ENCODE measurements around the gene TMEM132E.
"Not testable (repeated sequence)": the region's sequence is repeated elsewhere in the genome, so short reads cannot be mapped to it uniquely, and the experiment has no call there.

Gene TMEM132E, protein sequence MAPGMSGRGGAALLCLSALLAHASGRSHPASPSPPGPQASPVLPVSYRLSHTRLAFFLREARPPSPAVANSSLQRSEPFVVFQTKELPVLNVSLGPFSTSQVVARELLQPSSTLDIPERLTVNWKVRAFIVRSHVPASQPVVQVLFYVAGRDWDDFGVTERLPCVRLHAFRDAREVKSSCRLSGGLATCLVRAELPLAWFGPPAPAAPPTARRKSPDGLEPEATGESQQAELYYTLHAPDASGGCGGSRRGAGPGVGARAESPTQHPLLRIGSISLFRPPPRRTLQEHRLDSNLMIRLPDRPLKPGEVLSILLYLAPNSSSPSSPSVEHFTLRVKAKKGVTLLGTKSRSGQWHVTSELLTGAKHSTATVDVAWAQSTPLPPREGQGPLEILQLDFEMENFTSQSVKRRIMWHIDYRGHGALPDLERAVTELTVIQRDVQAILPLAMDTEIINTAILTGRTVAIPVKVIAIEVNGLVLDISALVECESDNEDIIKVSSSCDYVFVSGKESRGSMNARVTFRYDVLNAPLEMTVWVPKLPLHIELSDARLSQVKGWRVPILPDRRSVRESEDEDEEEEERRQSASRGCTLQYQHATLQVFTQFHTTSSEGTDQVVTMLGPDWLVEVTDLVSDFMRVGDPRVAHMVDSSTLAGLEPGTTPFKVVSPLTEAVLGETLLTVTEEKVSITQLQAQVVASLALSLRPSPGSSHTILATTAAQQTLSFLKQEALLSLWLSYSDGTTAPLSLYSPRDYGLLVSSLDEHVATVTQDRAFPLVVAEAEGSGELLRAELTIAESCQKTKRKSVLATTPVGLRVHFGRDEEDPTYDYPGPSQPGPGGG (N-terminal part only)

GRCh38 chr17:34579017-34579946 is at the start of gene TMEM132E:
TMEM132E (plus strand) TSS chr17:34579582; CDS start chr17:34581077, 1,495 bp downstream.
- DNase-seq: peak; percentile 90

GRCh38 chr17:34530918-34531317 is 48.5 kb upstream of the TMEM132E start:
- DNase-seq: no peak

- no peak for DNase-seq
Observed at GRCh38 chr17:34532281-34533065, 46.9 kb upstream of the TMEM132E start.

GRCh38 chr17:34533806-34534527 is 45.4 kb upstream of the TMEM132E start:
- no peak for DNase-seq

DNA sequence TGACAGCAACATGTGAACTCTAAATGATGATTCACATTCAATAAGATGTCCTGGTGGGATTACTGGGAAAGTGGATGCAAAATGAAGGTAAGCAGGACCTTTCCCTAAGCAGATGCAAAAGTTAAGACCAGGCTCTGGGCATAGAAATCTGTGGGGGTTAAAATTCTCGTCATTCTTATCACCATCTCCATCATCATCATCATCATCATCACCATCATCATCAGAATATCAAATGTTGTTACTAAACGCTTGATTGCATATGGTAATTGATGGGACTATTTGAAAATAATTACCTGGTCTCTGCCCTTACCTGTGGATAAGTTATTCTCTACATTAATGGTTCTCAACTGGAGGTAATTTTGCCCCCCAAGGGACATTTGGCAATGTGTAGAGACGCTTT is 41.9 kb upstream of the TMEM132E start:
- no peak for DNase-seq

DNA sequence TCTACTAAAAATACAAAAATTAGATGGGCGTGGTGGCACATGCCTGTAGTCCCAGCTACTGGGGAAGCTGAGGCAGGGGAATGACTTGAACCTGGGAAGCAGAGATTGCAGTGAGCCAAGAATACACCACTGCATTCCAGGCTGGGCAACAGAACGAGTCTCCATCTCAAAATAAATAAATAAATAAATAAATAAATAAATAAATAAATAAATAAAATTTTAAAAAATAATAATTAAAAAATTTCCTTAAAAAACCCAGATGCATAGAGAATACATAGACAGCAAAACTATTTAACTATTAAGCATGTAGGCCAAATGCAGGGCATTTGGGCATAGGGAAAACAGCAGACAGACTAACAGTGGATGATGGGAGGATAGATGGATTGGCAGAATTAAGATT is 40.8 kb upstream of the TMEM132E start:
- DNase-seq: not testable (repeated sequence)

- no peak for DNase-seq
Observed at GRCh38 chr17:34539881-34540280, 39.5 kb upstream of the TMEM132E start.

- DNase-seq: peak; percentile 66
Observed at GRCh38 chr17:34542700-34543336, 36.6 kb upstream of the TMEM132E start.

- DNase-seq: no peak
Observed at GRCh38 chr17:34547453-34548063, 31.8 kb upstream of the TMEM132E start.

DNA sequence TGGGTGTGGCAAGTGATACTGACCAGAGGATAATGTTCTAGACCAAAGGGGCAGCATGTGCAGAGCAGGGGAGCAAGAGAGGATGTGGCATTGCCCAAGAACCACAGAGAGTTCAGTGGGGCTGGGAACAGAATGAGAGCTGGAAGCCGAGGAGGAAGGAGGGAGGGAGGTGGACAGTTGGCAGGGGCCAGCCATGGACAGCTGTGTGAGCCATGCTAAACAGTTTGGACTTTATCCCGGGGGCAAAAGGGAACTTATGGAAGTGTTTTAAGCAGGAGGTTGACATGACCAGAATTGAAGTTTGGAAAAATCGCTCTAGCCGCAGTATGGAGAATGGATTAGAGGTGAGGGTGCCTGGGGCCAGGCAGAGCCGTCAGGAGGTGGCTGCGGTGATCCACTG is 29.4 kb upstream of the TMEM132E start:
- DNase-seq: no peak

- no peak for DNase-seq
Observed at GRCh38 chr17:34553907-34554306, 25.5 kb upstream of the TMEM132E start.

DNA sequence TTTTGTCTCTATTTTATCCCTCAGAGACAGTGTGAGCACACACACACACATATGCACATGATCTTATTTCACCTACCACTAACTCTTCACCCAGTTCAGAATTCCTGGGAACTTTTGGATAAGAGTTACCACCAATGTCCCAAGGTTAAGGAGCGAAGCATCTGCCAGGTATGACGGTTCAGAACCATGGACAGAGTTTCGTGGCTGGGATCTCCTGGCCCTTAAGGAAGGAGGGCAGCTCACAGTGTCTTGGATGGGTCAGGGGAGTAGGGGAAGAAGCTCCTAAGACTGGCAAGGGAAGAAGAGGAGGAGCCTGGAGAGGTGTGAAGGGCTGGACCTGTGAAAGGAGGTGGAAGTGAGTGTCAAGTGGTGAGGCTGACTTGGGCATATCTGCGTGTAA is 23.0 kb upstream of the TMEM132E start:
- no peak for DNase-seq

GRCh38 chr17:34556931-34557330 is 22.5 kb upstream of the TMEM132E start:
- peak; percentile 71 for DNase-seq

DNA sequence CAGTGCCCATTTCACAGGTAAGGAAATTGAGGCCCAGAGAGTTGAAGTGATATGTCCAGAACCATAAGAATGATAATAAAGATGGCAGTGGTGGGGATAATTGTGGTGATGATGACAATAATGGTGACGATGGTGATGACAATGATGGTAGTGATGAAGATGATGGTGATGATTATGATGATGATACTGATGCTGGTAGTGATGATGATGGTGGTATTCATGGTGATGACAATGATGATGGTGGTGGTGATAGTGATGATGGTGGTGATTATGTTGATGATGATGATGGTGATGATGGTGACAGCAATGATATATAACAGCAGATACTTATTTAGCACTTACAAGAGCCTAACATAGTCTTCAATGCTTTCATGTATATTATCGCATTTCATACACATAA is 18.1 kb upstream of the TMEM132E start:
- DNase-seq: no peak

GRCh38 chr17:34562387-34562786 is 17.0 kb upstream of the TMEM132E start:
- peak; percentile 75 for DNase-seq

DNA sequence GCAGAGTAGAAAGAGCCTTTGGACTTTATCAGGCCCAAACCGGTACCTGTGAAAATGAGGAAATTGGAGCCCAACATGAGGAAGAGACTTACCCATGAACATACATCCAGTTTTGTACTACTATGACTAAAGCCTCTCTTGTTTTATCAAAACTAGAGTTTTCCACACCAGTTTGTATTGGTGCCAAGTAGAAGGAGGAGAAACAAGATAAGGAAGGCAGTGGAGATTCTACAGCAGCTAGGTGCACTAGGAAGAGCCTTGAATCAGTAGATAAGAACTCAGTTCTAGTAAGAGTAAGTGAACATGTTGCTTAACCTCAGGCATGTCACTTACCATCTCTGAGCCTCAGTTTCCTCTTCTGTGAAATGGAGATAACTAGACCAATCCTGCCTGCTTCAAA is 13.7 kb upstream of the TMEM132E start:
- no peak for DNase-seq

DNA sequence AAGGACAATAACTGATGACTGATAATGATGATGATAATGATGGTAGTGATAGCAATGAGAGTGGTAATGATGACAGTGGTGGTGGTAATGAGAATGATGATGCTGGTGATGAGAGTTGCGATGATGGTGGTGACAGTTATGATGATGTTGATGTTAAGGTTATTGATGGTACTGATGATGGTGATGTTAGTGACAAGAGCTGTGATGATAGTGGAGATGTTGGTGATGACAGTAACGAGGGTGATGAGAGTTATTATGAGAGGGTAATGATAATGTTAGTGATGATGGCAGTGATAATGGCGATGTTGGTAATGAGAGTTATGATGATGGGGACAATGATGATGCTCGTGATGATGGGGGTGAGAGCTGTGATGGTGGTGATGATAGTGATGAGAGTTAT is 13.2 kb upstream of the TMEM132E start:
- DNase-seq: no peak

- DNase-seq: no peak
Observed at GRCh38 chr17:34566873-34567272, 12.5 kb upstream of the TMEM132E start.

DNA sequence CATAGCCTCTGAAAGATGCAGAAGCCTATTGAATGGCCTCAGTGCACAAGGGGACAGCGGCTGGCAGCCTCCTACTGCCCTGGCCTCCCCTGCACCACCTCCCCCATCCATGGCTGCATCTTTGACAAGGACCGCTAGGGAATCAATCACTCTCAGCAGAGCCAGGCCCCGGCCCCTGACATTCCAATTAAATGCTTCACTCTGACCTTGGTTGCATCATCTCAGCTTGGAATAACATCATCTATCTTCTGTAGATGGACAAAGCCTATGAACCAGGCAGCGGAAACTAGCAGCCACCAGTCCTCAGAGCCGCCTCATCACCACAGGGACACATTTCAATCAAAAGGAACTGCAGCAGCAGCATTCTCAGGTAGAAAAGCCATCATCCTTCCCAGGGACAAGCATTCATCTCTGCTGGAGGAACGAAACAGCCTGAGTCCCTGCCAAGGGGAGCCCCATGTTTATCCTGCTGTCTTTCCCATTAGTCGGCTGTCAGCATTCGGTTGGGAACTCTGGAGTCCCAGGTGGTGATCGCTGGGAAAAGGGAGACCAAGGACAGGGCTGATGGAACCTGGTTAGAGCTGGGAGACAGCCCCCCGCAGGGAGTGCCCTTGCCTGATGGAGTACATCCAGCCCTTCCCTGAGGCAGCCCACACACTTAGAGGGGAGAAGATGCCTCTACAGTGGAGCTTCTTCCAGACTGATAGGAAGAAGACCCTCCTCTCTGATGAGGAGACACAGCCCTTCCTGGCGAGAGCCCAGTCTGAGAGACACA is 11.5 kb upstream of the TMEM132E start:
- peak; percentile 90 for DNase-seq

DNA sequence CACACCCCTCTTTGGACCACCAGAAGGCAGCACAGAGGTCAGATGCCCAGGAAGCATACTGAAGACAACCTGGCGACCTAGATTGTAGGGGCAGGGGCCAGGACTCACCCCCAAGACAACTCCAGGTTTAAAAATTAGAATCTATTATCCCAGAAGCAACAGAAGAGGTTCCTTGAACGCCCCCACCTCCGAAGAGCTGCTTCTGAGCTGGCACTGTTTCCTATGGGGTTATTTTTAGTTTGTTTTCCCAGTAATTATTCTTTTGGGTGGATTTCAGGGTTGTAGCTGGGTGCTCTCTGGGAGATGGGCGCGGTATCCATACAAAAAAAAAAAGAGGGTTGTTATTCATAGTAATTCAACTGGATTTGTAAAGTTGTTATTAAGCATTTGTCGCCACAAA is 10.4 kb upstream of the TMEM132E start:
- DNase-seq: no peak

Measured in NCI-H82 (cell line).